ENCODE measurements around the gene POU6F1.

DNA sequence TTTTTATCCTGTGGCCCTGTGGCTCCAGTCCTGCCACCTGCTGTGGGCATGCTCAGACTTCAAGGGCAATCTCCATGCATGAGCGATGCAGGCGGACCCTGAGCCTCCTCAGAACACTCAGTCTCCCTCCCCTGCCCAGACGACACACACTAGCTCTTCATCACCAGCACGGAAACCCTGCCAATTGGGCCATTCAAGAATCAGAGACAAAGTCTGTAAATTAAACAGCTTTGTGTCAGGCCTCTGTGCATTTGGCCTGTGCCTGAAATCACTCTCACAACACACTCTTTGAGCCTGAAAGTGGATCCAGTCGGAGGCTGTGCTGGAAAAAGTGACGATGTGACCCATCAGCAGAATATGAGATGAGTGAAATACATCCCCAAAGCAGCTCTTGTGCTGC is 12.5 kb downstream of the POU6F1 start:
- TF ChIP-seq EP300 (IDR thresholded peaks at IDR 0.05) (no peak), POLR2AphosphoS5 (IDR thresholded peaks at IDR 0.05) (no peak), POLR2A (IDR thresholded peaks at IDR 0.05) (no peak)
- TF ChIP-seq, protein P1, sequence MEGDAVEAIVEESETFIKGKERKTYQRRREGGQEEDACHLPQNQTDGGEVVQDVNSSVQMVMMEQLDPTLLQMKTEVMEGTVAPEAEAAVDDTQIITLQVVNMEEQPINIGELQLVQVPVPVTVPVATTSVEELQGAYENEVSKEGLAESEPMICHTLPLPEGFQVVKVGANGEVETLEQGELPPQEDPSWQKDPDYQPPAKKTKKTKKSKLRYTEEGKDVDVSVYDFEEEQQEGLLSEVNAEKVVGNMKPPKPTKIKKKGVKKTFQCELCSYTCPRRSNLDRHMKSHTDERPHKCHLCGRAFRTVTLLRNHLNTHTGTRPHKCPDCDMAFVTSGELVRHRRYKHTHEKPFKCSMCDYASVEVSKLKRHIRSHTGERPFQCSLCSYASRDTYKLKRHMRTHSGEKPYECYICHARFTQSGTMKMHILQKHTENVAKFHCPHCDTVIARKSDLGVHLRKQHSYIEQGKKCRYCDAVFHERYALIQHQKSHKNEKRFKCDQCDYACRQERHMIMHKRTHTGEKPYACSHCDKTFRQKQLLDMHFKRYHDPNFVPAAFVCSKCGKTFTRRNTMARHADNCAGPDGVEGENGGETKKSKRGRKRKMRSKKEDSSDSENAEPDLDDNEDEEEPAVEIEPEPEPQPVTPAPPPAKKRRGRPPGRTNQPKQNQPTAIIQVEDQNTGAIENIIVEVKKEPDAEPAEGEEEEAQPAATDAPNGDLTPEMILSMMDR (IDR thresholded peaks at IDR 0.05) = no peak

Data from upper lobe of left lung (tissue), 4 donors.